Prostate gland (tissue), 2 donors: ENCODE results near the gene CFAP97D1.

ENCODE experiments used
- POLR2A ChIP-seq: fragments of 450-650 bp; IDR thresholded peaks from one replicate; pipeline ENCODE4 v1.6.1; 2016; ENCODE audit warnings: antibody characterized with exemption, mild to moderate bottlenecking
- TF ChIP-seq, protein P1 (sequence below), 4 experiments: fragments of 200-600 bp in 2 of 4; fragments of 450-650 bp in 2 of 4; sonication (generic) in 2 of 4; IDR thresholded peaks; 1 replicate in 3 of 4; 2 replicates in 1 of 4; pipeline ENCODE4 v1.5.1; 2016 to 2019; ENCODE audit warnings: antibody characterized with exemption in 4 of 4, mild to moderate bottlenecking in 2 of 4, moderate library complexity in 2 of 4

DNA sequence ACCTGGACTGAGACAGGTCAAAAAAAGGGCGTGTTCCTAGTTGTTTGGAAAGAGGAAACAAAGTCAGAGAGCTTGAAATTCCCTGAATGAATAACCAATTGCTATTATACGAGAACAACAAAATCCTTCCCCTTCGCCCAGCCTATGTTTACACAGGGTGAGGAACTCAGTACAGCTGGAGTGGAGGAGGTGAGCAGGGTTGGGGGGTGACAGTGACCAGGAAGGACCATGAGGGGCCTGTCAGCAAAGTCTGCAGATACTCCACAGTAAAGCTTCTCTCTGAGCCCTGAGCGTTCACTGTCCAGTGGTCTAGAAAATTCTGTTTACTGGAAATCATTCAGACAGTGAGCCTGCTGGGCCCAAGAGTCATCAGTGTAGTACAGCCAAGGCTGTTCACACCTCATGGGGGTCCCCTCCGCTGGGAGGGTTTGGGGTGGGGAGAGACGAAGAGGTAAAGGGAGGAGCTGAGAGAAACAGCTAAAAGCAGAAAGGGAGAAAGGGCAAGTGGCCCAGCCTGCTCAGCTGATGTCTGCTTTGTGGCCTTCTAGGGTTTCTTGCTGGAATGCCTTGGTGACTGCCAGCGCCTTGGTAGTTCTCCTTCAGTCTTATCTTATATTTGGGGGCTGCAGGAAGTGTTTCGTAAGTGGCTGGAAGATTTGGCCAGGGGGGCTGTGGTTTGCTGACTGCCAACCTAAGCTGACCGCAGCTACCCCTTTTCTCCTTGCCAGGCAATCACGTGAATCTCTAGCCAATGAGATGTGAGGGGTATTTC lies 7.2 kb upstream of the CFAP97D1 start:
- TF ChIP-seq, protein P1, sequence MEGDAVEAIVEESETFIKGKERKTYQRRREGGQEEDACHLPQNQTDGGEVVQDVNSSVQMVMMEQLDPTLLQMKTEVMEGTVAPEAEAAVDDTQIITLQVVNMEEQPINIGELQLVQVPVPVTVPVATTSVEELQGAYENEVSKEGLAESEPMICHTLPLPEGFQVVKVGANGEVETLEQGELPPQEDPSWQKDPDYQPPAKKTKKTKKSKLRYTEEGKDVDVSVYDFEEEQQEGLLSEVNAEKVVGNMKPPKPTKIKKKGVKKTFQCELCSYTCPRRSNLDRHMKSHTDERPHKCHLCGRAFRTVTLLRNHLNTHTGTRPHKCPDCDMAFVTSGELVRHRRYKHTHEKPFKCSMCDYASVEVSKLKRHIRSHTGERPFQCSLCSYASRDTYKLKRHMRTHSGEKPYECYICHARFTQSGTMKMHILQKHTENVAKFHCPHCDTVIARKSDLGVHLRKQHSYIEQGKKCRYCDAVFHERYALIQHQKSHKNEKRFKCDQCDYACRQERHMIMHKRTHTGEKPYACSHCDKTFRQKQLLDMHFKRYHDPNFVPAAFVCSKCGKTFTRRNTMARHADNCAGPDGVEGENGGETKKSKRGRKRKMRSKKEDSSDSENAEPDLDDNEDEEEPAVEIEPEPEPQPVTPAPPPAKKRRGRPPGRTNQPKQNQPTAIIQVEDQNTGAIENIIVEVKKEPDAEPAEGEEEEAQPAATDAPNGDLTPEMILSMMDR (IDR thresholded peaks at IDR 0.05): no peak
- TF ChIP-seq POLR2A: no peak
